RCC 7860 (cell line): ENCODE measurements around the gene TBPL2.

ENCODE experiments used
- DNase-seq: peaks from one replicate; pipeline ENCODE4 v3.0.0-alpha.2; 2015; ENCODE audit warnings: low spot score
- FAIRE-seq: peaks from 2 replicates; lab custom pipeline; 2012; peaks lifted over from hg19 to GRCh38; lab: Jason Lieb, UNC

Gene TBPL2

GRCh38 chr14:55372825-55373224, 67.6 kb downstream of the TBPL2 start:
- DNase-seq (no peak), FAIRE-seq (no peak)

DNA sequence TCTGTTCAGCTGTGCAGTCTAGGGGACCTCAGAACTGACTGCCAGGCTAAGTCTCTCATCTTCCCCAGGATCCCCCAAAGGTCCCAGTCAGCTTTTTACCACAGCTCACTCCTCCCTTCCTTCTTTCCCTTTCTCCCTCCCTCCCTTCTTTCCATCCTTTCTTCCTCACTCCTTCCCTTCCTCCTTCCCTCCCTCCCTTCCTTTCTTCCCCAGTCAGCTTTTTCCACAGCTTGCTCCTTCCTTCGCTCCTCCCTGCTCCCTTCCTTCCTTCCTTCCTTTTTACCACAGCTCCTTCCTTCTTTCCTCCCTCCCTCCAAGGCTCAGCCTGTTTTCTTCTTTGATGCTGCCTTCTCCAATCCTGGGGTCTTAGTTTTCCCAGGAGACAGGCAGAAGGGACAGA, 68.0 kb downstream of the TBPL2 start:
- FAIRE-seq (no peak), DNase-seq (no peak)

GRCh38 chr14:55370883-55371455, 69.4 kb downstream of the TBPL2 start:
- DNase-seq (no peak), FAIRE-seq (no peak)

DNA sequence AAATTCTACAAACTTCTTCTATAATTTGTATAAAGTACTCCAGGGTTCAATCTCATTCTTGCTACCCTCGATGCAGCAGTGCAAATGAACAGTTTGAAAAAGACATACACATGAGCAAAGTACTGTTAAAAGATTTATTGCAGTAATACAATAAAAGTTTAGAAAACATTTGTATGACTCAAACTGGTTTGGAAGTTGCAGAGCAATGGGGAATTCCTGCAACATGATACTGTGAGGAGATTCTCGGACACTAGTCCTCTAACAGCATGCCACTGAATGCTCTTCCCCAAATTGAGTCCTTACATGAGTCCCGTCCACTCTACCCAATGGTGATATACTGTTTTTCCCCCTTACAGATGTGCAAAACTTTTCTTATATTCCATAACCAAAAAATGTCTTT, 74.1 kb downstream of the TBPL2 start:
- DNase-seq (no peak), FAIRE-seq (no peak)
